Choroid plexus epithelial cell (primary cell): Measurements from ENCODE around the gene CXCL9.
"Not testable (repeated sequence)": the region's sequence is repeated elsewhere in the genome, so short reads cannot be mapped to it uniquely, and the experiment has no call there.

Source experiments
- DNase-seq: peaks from one replicate; pipeline ENCODE4 v3.0.0-alpha.2; 2010; ENCODE audit warnings: low read depth
- H3K4me3 ChIP-seq: 2 replicates; pipeline ENCODE4 v1.5.1; 2011; ENCODE audit warnings: low read depth, mild to moderate bottlenecking, control low read depth, low read length, moderate library complexity
- TF ChIP-seq, protein P1 (sequence below): conservative IDR thresholded peaks from 2 replicates; pipeline ENCODE4 v1.5.1; 2011; ENCODE audit warnings: low read depth, mild to moderate bottlenecking, control low read depth, inconsistent platforms, low read length, moderate library complexity

CXCL9 gene

DNA sequence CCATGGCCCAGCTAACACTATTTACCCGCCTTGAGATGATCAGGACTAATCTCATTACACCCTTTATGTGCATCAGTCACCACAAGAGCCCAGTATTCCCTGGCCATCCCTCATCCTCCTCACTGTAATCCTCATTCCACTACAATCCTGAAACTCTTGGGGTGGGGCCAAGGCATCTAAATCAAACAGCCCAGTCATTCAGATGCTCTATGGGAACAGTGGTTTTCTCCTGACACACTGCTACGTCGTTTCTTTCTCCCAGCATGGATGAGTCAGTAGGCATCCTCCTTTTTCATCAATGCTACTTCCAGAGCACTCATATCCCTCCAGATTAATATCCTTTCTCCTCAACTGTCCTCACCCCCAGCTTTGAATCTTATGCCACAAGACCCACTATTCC is 22.2 kb downstream of the CXCL9 start:
- peak; percentile 70 for DNase-seq
- TF ChIP-seq, protein P1, sequence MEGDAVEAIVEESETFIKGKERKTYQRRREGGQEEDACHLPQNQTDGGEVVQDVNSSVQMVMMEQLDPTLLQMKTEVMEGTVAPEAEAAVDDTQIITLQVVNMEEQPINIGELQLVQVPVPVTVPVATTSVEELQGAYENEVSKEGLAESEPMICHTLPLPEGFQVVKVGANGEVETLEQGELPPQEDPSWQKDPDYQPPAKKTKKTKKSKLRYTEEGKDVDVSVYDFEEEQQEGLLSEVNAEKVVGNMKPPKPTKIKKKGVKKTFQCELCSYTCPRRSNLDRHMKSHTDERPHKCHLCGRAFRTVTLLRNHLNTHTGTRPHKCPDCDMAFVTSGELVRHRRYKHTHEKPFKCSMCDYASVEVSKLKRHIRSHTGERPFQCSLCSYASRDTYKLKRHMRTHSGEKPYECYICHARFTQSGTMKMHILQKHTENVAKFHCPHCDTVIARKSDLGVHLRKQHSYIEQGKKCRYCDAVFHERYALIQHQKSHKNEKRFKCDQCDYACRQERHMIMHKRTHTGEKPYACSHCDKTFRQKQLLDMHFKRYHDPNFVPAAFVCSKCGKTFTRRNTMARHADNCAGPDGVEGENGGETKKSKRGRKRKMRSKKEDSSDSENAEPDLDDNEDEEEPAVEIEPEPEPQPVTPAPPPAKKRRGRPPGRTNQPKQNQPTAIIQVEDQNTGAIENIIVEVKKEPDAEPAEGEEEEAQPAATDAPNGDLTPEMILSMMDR, result no peak
- no peak overlapping the region for H3K4me3 ChIP-seq

DNA sequence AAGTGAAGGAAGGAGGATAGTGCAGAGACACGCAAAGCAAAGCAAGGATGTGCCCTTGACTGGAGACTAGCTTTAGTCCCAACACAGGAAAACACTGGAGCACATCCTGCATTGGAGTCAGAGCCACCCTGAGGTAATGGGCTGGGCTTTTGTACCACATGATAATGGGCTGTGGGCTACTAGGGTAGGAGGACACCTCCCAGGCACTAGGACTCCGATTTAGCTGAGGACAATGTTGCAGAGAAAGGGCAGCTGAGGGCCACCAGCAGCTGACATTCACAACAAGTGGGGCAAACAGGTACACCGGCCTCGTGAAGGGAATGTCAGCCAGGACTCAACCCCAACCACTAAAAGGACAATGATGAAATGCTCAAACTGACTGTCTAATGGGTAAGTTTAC is 26.7 kb downstream of the CXCL9 start:
- no peak overlapping the region for H3K4me3 ChIP-seq
- no peak for DNase-seq
- TF ChIP-seq, protein P1, result no peak

DNA sequence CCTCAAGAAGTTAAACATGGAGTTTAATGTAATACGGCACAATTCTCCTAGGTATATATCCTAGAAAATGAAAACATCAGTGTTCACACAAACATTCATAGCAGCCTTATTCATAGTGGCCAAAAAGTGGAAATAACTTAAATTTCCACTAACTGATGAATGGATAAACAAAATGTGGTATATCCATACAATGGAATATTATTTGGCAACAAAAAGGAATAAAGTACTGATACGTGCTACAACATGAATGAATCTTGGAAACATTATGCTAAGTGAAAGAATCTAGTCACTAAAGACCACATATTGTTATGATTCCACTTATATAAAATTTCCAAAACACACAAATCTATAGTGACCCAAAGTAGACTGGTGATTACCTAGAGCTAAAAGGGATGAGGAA is 31.1 kb downstream of the CXCL9 start:
- TF ChIP-seq, protein P1, result no peak
- no peak for DNase-seq
- H3K4me3 ChIP-seq, result no peak overlapping the region

DNA sequence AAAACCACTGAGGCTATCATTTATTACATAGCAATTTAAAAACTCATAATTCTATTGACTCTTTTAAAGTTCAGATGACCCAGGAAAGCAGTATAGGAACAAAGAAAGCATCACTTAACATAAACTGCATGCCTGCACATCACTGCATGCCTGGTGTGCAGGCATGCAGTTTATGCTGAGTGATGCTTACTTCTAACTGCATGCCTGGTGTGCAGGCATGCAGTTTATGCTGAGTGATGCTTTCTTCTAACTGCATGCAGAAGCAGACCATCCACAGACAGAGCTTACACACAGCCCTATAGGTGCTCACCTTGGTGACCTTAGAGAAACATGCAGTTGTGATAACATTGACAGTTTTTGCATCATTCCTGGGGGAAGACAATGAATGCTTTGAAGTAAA is 33.5 kb downstream of the CXCL9 start:
- TF ChIP-seq, protein P1, result no peak
- no peak overlapping the region for H3K4me3 ChIP-seq
- no peak for DNase-seq

DNA sequence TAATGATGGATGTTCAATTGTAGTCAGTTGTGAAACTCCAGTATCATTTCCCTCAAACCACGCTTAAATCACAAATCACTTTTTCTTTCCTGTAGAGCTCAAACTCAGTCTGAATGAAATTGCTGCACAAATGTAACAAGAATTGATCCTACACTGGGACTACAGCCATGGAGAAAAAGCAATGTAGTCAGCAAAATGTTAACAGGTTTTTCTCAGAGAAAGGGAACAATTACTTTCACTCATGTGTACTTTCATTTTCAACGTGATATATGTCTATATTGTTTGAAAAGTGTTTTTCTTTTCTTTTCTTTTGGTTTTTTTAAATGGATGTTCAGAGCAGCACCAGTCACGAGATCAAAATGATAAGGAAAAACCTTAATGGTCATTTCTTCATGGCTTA is 39.2 kb downstream of the CXCL9 start:
- no peak overlapping the region for H3K4me3 ChIP-seq
- TF ChIP-seq, protein P1, result no peak
- no peak for DNase-seq

DNA sequence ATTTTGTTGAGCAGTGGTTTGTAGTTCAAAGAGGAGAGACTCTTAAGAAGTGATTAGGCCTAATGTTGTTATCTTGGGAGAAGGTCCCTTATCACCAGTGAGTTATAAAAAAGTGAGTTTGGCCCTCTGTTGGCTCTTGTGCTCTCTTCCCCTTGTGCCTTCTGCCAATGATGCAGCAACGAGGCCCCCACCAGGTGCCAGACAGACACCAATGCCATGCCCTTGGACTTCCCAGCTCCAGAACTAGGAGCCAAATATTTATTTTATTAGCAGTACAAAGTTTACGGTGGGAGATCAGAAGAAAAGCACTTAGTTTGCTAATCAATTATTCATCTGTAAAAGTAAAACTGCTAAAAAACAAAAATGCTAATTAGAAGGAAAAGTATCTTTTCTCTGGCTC is 43.8 kb downstream of the CXCL9 start:
- no peak for DNase-seq
- TF ChIP-seq, protein P1, result no peak

DNA sequence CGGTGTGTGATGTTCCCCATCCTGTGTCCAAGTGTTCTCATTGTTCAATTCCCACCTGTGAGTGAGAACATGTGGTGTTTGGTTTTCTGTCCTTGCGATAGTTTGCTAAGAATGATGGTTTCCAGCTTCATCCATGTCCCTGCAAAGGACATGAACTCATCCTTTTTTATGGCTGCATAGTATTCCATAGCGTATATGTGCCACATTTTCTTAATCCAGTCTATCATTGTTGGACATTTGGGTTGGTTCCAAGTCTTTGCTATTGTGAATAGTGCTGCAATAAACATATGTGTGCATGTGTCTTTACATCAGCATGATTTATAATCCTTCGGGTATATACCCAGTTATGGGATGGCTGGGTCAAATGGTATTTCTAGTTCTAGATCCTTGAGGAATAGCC is 45.2 kb downstream of the CXCL9 start:
- not testable (repeated sequence) for H3K4me3 ChIP-seq, DNase-seq

More for the DNA sequence above, 43.8 kb downstream of the CXCL9 start:
- no peak overlapping the region for H3K4me3 ChIP-seq

DNA sequence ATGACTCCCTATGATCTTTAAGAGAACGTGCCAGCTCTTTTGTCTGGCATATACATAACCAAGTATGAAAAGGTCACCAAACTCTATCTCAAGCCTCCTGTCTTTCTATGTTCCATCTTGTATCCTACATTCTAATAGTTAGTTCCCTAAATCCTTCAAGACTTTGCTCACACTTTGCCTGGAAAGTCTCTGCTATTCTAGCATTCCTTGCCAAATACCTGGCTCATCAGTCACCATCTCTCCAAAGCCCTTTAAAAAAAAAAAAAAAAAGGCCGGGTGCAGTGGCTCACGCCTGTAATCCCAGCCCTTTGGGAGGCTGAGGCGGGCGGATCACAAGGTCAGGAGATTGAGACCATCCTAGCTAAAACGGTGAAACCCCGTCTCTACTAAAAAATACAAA is 48.8 kb downstream of the CXCL9 start:
- H3K4me3 ChIP-seq, result not testable (repeated sequence)
- peak; percentile 9 for DNase-seq

DNA sequence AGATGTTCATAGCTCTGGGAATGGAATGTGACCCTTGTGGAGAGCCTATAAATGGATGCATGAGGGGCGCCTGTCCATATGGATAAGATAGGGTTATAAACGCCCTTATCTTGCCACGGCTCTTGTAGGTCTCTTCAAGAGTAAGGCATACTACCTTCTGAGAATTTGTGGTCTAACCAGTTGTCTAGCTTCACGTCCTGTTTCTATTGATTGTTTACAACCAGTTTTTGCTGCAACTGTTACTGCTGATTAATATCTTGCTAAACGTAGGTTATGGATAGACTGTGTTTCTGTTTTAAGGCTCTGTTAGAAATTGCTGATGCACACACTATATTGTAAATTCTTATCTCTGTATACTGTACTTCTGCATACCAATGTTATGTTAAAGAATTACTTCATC is 52.5 kb downstream of the CXCL9 start:
- DNase-seq, H3K4me3 ChIP-seq: not testable (repeated sequence)
